Neutrophil (primary cell): Measurements from ENCODE around the gene PDE4D.

Experiments used
- H3K27ac ChIP-seq: fragments of 200-600 bp; sonication (generic); 2 replicates; pipeline ENCODE4 v1.5.1; 2016; ENCODE audit warnings: mild to moderate bottlenecking, moderate library complexity
- H3K27me3 ChIP-seq: fragments of 200-600 bp; sonication (generic); 2 replicates; pipeline ENCODE4 v1.6.0; 2016; ENCODE audit warnings: mild to moderate bottlenecking
- H3K36me3 ChIP-seq: fragments of 200-600 bp; sonication (generic); 2 replicates; pipeline ENCODE4 v1.5.1; 2017
- H3K4me1 ChIP-seq, 2 experiments: fragments of 200-600 bp in 1 of 2; sonication (generic) in 1 of 2; 1 replicate in 1 of 2; 2 replicates in 1 of 2; pipeline versions ENCODE4 v1.5.1 to v1.6.1; 2013 to 2016; ENCODE audit warnings: low read depth in 1 of 2, low read length in 1 of 2, mild to moderate bottlenecking in 1 of 2, moderate library complexity in 1 of 2; ENCODE audit not compliant: control insufficient read depth in 1 of 2, insufficient read depth in 1 of 2
- H3K4me3 ChIP-seq, 2 experiments: fragments of 200-600 bp in 1 of 2; sonication (generic) in 1 of 2; 1 replicate in 1 of 2; 2 replicates in 1 of 2; pipeline ENCODE4 v1.5.1; 2013 to 2016; ENCODE audit warnings: low read depth in 1 of 2, low read length in 1 of 2, mild to moderate bottlenecking in 1 of 2, moderate library complexity in 1 of 2
- H3K9me3 ChIP-seq: fragments of 200-600 bp; sonication (generic); 2 replicates; pipeline ENCODE4 v1.5.1; 2016
- TF ChIP-seq, protein P1 (sequence below): fragments of 200-600 bp; sonication (generic); IDR thresholded peaks from 2 replicates; pipeline ENCODE4 v1.5.1; 2016; ENCODE audit warnings: antibody characterized with exemption

The PDE4D gene

DNA sequence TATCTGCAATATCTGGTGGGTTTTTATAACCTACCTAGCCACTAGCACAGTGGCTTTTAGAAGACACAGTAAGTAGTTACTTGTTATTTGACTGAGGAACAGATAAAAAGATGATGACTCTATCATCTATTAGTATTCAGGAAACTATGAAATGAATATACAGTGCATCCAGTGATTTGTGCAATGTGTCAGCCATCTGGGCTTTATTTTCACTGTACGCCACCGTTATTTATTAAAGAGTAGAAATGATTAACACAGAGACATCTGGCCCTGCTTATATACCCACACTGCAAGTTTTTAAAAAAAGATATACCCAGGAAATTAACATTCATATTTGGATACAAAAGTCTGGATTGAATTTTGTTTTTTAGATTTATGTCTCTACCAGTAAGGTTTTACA is 408.4 kb downstream of the PDE4D start:
- H3K27me3 ChIP-seq: no peaks in the 10 kb centered on the region
- no peaks in the 10 kb centered on the region for H3K4me1 ChIP-seq
- H3K27ac ChIP-seq: no peak overlapping the region
- H3K36me3 ChIP-seq: no peaks in the 10 kb centered on the region
- no peaks in the 10 kb centered on the region for H3K9me3 ChIP-seq
- H3K4me3 ChIP-seq: no peak overlapping the region
- TF ChIP-seq, protein P1, sequence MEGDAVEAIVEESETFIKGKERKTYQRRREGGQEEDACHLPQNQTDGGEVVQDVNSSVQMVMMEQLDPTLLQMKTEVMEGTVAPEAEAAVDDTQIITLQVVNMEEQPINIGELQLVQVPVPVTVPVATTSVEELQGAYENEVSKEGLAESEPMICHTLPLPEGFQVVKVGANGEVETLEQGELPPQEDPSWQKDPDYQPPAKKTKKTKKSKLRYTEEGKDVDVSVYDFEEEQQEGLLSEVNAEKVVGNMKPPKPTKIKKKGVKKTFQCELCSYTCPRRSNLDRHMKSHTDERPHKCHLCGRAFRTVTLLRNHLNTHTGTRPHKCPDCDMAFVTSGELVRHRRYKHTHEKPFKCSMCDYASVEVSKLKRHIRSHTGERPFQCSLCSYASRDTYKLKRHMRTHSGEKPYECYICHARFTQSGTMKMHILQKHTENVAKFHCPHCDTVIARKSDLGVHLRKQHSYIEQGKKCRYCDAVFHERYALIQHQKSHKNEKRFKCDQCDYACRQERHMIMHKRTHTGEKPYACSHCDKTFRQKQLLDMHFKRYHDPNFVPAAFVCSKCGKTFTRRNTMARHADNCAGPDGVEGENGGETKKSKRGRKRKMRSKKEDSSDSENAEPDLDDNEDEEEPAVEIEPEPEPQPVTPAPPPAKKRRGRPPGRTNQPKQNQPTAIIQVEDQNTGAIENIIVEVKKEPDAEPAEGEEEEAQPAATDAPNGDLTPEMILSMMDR: no peak

GRCh38 chr5:59484618-59485017 is 408.9 kb downstream of the PDE4D start:
- Histone ChIP-seq H3K36me3 (no peaks in the 10 kb centered on the region), H3K27ac (no peak overlapping the region), H3K4me1 (peaks cover 0 to under 1% of the 10 kb centered on the region in 2 experiments), H3K9me3 (no peaks in the 10 kb centered on the region), H3K4me3 (no peak overlapping the region), H3K27me3 (no peaks in the 10 kb centered on the region)
- TF ChIP-seq, protein P1: no peak

DNA sequence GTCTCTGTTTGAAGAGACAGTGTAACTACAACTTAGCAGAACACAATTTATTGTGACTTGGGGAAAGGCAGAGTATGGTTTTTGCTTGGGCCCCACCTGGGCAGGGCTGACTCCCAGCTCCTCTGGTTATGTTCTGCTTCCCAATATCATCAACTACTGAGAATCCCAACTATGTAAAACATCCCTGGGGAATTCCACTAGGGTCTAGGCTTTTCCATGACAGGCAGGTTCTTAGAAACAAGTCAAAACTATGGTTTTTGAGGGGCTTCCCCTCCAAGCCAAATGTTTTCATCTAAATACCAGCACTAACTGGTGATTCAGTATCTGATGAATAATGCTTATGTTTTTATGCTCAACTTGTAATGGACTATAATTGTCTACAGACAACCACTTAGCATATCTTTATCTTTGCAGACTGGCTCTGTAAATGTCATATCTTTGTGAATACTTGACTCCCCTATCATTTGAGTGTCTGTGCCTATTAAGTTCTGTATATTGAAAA is 409.5 kb downstream of the PDE4D start:
- Histone ChIP-seq H3K4me3 (no peak overlapping the region), H3K9me3 (no peaks in the 10 kb centered on the region), H3K27ac (no peak overlapping the region), H3K27me3 (no peaks in the 10 kb centered on the region), H3K36me3 (no peaks in the 10 kb centered on the region), H3K4me1 (peaks cover 0 to 7% of the 10 kb centered on the region in 2 experiments)
- TF ChIP-seq, protein P1: no peak

GRCh38 chr5:59479086-59479485 is 414.4 kb downstream of the PDE4D start:
- peaks cover 0 to 9% of the 10 kb centered on the region in 2 experiments for H3K4me1 ChIP-seq
- no peak overlapping the region for H3K27ac ChIP-seq
- H3K9me3 ChIP-seq: no peaks in the 10 kb centered on the region
- no peaks in the 10 kb centered on the region for H3K36me3 ChIP-seq
- H3K27me3 ChIP-seq: no peaks in the 10 kb centered on the region
- TF ChIP-seq, protein P1: no peak
- H3K4me3 ChIP-seq: no peak overlapping the region

DNA sequence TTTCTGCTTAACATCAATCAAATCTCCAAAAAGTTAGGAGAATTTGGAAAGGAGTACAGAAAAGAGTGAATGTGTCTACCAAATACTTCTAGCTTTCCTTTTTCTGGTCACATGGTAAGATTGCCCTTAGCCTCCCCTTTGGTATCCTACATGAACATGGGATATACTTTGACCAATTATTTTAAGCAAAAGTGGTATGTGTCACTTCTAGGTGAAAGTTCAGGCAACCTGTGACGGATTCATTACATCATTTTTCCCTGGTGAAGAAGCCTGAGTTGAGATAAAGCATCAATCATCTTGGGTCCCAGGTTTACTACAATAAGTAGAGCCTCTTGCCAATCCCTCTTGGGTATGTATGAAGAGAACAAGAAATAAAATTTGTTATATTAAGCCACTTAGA is 419.2 kb downstream of the PDE4D start:
- H3K4me3 ChIP-seq: no peak overlapping the region
- TF ChIP-seq, protein P1: no peak
- no peaks in the 10 kb centered on the region for H3K9me3 ChIP-seq
- H3K27ac ChIP-seq: no peak overlapping the region
- H3K4me1 ChIP-seq: peaks cover 0 to 5% of the 10 kb centered on the region in 2 experiments
- no peaks in the 10 kb centered on the region for H3K27me3 ChIP-seq
- no peaks in the 10 kb centered on the region for H3K36me3 ChIP-seq

DNA sequence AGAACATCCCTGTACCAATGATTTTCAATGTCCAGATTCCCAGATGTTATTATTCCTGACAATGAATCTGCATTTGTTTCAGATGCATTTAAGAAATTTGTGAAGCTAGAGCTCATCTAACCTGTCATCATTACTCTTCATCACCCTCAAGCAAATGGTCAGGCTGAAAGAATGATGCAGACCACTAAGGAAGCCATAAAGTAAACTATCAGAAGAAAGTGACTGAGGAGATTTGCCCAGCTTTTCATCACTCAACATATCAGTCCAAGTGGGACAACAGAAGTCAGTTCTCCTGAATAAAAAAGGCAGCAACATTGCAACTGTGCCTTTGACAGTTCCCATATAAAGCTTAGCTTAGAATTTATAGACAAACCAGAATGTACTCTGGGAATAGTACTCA is 419.9 kb downstream of the PDE4D start:
- Histone ChIP-seq H3K9me3 (no peaks in the 10 kb centered on the region), H3K27me3 (no peaks in the 10 kb centered on the region), H3K27ac (no peak overlapping the region), H3K36me3 (no peaks in the 10 kb centered on the region), H3K4me3 (no peak overlapping the region), H3K4me1 (no peaks in the 10 kb centered on the region)
- TF ChIP-seq, protein P1: no peak
